ENCODE results near the gene FBXO48. TPM values are rescaled to one million over a fixed set of nuclear protein-coding genes. Genes with fewer than 3 reads are reported as not detected.

Gene FBXO48
- total and polyA plus RNA-seq, 10 of the 15 experiments (the other 5 are each of a cell fraction or from before 2014, with no cell fraction given) = 0.56 to 2.3 (median 1.2) TPM

- TF ChIP-seq CEBPB (IDR thresholded peaks at IDR 0.05; ENCODE audit: borderline replicate concordance in 1 of 2, low read depth in 2 of 2, low read length in 2 of 2) = no peak
- no peak for TF ChIP-seq USF1 (IDR thresholded peaks at IDR 0.05; ENCODE audit: borderline replicate concordance, extremely low read length, insufficient read depth, low read depth, low read length)
- TF ChIP-seq YBX1 (IDR thresholded peaks at IDR 0.05) = no peak
- TF ChIP-seq USF2 (IDR thresholded peaks at IDR 0.05; ENCODE audit: borderline replicate concordance, low read depth, low read length) = no peak
- peak; percentile 86; the same call in 1 of the 2 replicates for TF ChIP-seq POLR2AphosphoS2 (IDR thresholded peaks at IDR 0.05; ENCODE audit: low read depth, low read length)
- no peak for TF ChIP-seq CHD1 (IDR thresholded peaks at IDR 0.05; ENCODE audit: low read depth, low read length)
- TF ChIP-seq FOS (IDR thresholded peaks at IDR 0.05; ENCODE audit: borderline replicate concordance, extremely low read depth, insufficient read length) = no peak
- no peak for TF ChIP-seq NFYA (IDR thresholded peaks at IDR 0.05; ENCODE audit: borderline replicate concordance, low read depth, low read length)
- TF ChIP-seq BCL3 (IDR thresholded peaks at IDR 0.05; ENCODE audit: borderline replicate concordance, insufficient read depth, low read depth, low read length, poor library complexity, severe bottlenecking) = peak; percentile 64
- peak; percentile 98 for TF ChIP-seq ZBTB4 (CRISPR knock-in tag; IDR thresholded peaks at IDR 0.05)
- no peak for TF ChIP-seq ZBTB33 (IDR thresholded peaks at IDR 0.05)
- TF ChIP-seq MTA2 (IDR thresholded peaks at IDR 0.05; ENCODE audit: low read depth) = no peak
- TF ChIP-seq IRF3 (IDR thresholded peaks at IDR 0.05) = no peak
Measured at GRCh38 chr2:68438455-68439303, 28.4 kb downstream of the FBXO48 start (continued).
